Measurements from ENCODE around the gene FNDC3B.
"Not testable (repeated sequence)": the region's sequence is repeated elsewhere in the genome, so short reads cannot be mapped to it uniquely, and the experiment has no call there.

FNDC3B gene

DNA sequence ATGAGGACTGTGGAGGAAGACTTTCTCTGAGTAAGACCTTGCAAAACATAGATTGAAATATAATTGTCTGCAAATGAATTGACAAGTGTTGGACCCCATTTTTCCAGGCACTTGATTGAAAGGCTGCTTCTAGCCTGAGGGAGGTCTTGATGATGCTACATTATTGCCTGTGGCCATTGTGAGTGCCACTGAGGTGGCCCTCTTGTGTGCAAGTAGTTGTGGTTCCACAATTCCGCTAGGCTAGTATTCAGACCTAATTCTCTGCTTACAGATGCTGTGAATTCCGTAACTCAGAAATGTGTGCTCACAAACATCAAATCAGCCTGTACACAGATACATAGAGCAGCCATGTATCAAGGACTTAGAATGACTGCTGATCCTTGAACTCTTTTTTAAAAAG lies 34.7 kb downstream of the FNDC3B start:
- DNase-seq (ENCODE audit: low spot score), result no peak

DNA sequence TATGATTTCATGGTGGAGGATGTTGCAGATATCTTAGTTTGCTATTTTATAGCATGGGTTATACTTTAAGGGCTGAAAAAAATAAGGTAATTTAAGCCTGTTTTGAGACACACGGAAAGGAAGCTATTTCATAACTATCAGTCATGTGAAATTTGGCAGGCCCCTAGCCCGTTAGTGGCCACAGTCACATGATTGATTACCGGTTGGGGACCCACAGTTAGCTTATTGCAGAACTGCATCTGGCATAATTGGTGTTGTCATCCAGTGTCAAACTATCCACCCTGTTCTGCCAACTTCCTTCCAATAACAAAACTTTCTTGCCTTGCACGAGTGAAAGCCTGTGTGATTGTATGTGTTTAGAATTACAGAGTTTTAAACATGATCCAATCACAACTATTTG lies 35.2 kb downstream of the FNDC3B start:
- DNase-seq (ENCODE audit: low spot score), result no peak

DNA sequence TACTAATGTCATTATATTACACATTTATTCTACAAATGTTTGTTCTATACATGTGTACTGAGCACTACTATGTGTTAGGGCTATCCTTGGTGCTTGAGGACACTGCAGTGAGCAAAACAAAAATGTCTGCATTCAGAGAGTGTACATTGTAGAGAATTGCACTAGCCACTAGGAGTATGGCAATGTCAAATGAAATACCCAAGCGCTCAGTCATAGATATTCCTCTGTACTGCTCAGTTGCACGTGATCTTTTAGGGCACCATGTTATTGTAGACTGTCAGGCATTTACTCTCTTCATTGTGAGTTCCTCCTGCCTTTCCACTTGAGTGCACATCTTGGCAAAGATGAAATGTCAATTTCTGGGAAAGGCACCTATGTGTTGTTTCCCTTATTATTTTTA lies 36.8 kb downstream of the FNDC3B start:
- no peak for DNase-seq (ENCODE audit: low spot score)

- no peak for DNase-seq (ENCODE audit: low spot score)
These were observed 37.9 kb downstream of the FNDC3B start for GRCh38 chr3:172077197-172077757.

GRCh38 chr3:172078244-172078643 lies 38.9 kb downstream of the FNDC3B start:
- DNase-seq (ENCODE audit: low spot score), result no peak

DNA sequence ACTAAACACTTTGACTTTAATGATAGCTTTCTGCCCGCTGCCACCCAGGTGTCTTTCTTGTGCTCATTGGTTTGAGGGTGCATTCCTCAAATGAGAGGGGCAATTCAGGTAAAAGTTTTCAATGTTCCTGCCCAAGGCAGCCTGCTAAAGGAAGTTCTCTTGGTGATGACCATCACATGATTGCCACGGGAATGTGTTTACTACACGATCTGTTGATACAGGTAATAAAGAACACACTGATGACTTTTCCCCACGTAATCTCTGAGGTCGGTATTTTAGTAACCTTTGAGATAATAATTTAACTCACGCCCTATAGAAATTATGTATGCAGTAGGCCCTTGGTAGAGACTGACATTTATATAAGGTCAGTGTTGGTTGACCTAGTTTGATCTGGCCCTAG lies 39.3 kb downstream of the FNDC3B start:
- DNase-seq (ENCODE audit: low spot score), result no peak

DNA sequence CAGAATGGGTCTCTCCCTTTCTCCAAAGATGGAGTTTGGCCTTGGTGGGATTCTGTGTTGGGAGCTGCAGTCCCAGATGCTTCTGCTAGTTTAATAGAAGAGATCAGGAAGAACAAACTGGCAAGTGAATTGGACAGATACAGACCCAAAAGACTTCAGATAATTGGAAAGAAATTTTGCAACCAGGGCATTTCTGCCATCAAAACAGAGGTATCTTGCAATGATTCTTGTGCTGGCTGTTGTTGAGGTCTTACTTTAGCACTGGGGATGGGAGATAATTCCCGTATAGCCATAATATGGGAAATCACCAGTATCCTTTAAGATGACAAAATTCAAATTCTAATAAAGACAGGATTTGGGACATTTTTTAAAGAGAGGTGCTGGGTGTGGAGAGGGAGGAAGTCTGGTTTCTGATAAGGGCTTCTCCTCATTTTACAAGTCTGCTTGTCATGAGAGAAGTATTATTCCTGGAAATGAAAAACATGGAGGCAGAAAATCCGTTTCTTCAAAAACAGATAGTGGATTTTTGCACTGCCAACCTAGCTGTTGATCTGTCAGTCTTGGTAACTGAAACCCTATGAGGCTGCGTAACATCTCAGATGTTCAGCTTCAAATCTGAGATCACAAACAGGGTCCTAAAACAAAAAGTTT lies 40.1 kb downstream of the FNDC3B start:
- DNase-seq (ENCODE audit: low spot score), result no peak

DNA sequence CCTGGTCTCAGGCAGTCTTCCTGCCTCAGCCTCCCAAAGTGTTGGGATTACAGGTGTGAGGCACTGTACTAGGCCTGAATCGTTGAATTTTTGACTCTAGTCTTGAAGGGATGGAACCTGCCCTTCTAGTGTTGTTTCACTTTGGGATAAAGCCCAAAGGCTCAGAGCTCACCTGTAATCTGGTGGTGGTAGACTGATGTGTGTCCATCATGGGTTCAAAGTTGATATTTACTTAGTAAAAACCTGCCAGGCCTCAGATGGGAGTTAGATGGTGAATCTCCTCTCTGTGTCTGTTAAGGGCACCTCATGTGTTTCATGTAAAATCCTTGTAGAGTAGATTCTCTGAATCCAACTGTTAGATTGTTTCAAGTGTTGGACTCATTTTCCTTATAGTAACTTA lies 41.1 kb downstream of the FNDC3B start:
- no peak for DNase-seq (ENCODE audit: low spot score)

- no peak for DNase-seq (ENCODE audit: low spot score)
These were observed 42.9 kb downstream of the FNDC3B start for GRCh38 chr3:172082269-172082668.

DNA sequence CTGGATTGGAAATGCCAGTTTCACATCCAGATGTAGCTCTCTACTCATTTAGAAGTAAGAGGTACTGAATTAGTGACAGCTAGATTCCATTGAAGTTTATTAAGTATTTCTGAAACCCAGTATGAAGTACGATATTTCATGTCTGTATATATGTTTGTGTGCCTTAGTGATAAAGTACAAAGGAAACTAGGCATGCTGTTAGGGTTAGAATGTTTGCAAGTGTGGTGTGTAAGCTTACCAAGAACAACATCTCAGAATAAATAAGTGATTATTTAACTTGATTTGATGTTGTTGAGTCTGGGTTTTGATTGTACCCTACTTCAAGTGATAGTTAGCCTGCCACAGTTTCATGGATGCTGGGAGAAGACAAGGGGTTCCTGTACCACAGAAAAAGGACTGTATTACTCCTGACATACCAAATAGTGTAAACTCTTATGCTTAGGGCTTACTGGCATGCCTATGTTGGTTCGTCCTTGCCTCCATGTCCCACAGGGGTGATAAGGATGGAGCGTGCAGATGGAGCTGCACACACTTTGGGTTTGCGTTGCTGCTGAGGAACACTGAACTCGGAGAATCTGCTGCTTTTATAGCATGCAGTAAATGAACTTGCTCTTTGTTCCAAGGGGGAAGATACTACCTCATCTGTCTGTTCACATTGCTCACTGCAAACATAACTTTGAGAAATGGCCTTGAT lies 43.6 kb downstream of the FNDC3B start:
- DNase-seq (ENCODE audit: low spot score), result no peak

DNA sequence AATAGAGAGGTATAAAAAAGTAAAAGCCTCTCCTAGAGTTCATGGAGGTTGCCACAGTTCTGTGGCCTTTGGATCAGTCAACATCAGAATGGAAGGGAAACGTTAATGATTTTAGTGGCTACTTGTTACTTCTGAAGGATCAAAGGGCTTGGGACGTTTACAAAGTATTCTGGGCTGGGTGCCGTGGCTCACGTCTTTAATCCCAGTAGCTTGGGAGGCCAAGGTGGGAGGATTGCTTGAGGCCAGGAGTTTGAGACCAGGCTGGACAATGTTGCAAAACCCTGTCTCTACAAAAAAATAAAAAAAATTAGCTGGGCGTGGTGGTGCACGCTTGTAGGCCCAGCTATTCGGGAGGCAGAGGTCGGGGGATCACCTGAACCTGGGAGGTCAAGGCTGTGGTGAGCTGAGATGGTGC lies 44.6 kb downstream of the FNDC3B start:
- no peak for DNase-seq (ENCODE audit: low spot score)

GRCh38 chr3:172084871-172085556 lies 45.6 kb downstream of the FNDC3B start:
- DNase-seq (ENCODE audit: low spot score), result no peak

- no peak for DNase-seq (ENCODE audit: low spot score)
These were observed 46.1 kb downstream of the FNDC3B start for GRCh38 chr3:172085557-172085895.

- no peak for DNase-seq (ENCODE audit: low spot score)
These were observed 46.7 kb downstream of the FNDC3B start for GRCh38 chr3:172086071-172086470.

DNA sequence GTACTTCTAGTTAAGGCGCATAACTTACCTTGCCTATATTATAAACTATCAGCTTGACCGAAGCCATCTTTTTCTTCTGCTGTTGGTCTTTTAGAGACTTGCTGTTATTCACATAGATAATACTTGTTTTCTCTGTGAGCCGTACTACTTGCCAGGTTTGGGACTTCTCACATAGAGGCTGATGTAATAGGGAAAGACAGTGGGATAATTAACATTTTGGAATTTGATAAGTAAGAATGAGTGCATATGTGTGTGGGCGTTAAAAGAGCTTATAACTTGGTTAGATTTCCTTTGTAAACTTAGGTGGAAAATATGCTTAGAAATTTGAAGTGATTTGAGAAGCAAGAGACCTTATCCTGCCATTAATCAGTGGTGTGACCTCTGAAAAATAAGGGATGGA lies 47.8 kb downstream of the FNDC3B start:
- DNase-seq (ENCODE audit: low spot score), result no peak

DNA sequence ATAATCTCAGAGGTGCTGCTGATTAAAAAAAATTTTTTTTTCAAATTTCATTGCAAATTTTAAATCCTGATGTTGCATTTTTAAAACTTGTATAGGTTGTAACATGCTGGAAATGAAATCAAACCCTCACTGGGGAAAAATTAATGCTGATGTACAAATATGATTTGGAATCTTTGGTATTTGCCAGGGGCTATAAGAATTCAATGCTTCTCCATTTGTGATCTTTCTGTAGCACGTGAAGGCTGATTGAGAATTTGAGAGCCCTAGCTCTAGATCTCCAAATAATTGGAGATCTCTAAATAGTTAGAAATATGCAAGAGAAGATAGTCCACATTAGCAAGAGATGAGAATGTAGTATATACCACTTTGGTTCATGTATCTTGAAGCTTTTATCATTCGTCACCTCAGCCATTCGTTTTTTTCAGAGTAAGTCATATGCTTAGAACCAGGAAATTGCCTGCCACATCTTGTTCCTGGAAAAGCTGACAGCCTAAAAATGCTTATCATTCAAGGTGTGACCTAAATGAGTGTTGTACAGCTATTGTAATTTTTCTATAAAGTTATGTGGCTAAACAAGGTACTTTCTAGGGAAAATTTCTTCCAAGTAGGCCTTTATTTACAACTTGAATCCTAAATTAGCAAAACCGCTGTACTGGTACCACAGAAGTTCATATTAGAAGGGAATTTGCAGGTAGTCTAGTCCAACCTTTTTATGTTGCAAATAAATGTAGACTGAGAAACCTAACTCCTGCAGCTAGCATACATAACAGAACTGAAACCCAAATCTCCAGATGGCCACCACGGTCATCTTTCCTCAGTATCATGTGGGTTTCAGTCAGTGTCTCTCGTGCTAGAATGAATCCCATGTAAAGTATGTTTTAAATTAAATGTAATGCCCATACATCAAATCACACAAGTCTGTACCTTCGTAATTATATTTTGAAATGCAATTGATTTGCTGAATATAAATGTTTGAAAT lies 48.5 kb downstream of the FNDC3B start:
- DNase-seq (ENCODE audit: low spot score), result no peak

DNA sequence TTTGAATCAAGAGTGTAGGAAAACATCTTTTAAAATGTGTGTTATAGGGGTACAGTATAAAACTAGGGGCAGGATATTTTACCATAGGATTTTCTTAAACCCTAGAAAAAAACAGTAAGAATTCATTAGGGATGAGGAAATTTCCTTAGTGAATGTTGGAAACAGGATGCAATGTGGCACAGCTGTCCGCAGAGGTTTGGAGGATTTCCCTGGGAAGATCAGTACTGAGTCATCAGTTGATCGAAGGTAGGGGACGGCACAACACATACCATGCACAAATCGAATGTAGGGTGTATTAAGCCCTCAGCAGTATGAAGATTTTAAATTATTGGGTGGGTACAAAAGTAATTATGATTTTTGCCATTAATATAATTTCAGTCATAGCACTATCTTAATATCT lies 49.9 kb downstream of the FNDC3B start:
- no peak for DNase-seq (ENCODE audit: low spot score)

GRCh38 chr3:172090035-172090434 lies 50.7 kb downstream of the FNDC3B start:
- no peak for DNase-seq (ENCODE audit: low spot score)

- no peak for DNase-seq (ENCODE audit: low spot score)
These were observed 53.3 kb downstream of the FNDC3B start for GRCh38 chr3:172092658-172093057.

- not testable (repeated sequence) for DNase-seq (ENCODE audit: low spot score)
These were observed 54.4 kb downstream of the FNDC3B start for GRCh38 chr3:172093581-172094443.

All from hematopoietic multipotent progenitor cell treated with erythropoietin and hydrocortisone succinate and interleukin-3 and kit ligand, for 17 days (in vitro differentiated cells).